ENCODE results near the gene ZFAND3. TPM values are rescaled to one million over a fixed set of nuclear protein-coding genes. Genes with fewer than 3 reads are reported as not detected.

ZFAND3 gene
- total RNA-seq, 1 experiment from 2014 or later: 75.0 TPM

DNA sequence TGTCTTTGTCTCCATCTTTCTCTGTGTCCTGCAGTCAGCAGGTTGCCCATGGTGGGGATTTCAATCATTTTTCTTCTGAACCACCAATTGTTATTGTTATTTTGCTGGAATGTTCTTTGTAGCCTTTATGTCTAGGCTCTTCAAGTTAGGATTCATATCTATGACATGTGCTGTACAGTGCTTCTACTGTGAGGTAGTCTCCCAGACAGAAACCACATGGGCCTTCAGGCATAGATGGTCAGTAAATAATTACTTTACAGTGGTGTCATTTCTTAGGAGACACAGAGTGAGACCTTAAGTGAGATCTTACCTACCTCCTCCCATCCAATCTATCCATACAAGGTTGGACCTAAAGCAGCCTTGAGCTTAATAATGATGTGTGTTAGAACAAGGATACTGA lies 265.5 kb downstream of the ZFAND3 start:
- Mint-ChIP-seq H3K27me3 (ENCODE audit: unreplicated experiment) (no peaks in the 10 kb centered on the region), H3K9me3 (ENCODE audit: low read depth, unreplicated experiment) (no peaks in the 10 kb centered on the region), H3K27ac (ENCODE audit: unreplicated experiment) (no peak overlapping the region), H3K4me1 (ENCODE audit: low read depth, unreplicated experiment) (peaks cover 10% of the 10 kb centered on the region), H3K36me3 (ENCODE audit: insufficient read depth, unreplicated experiment) (peaks cover 10% of the 10 kb centered on the region), H3K4me3 (ENCODE audit: low read depth, unreplicated experiment) (no peak overlapping the region)
- CTCF ChIA-PET: interaction anchor here (1.6 kb wide), 1 partner anchor 9 kb away, joined by 4 read pairs; no protein-coding TSS in a partner anchor
- TF ChIP-seq, protein P1, sequence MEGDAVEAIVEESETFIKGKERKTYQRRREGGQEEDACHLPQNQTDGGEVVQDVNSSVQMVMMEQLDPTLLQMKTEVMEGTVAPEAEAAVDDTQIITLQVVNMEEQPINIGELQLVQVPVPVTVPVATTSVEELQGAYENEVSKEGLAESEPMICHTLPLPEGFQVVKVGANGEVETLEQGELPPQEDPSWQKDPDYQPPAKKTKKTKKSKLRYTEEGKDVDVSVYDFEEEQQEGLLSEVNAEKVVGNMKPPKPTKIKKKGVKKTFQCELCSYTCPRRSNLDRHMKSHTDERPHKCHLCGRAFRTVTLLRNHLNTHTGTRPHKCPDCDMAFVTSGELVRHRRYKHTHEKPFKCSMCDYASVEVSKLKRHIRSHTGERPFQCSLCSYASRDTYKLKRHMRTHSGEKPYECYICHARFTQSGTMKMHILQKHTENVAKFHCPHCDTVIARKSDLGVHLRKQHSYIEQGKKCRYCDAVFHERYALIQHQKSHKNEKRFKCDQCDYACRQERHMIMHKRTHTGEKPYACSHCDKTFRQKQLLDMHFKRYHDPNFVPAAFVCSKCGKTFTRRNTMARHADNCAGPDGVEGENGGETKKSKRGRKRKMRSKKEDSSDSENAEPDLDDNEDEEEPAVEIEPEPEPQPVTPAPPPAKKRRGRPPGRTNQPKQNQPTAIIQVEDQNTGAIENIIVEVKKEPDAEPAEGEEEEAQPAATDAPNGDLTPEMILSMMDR (IDR thresholded peaks at IDR 0.05; ENCODE audit: unreplicated experiment): no peak
- intact Hi-C loops (cut with micrococcal nuclease; ENCODE audit: unreplicated experiment): no loop called here
- no TSS peak for BruUV-seq (replicated peaks)
- DNase-seq: no peak

DNA sequence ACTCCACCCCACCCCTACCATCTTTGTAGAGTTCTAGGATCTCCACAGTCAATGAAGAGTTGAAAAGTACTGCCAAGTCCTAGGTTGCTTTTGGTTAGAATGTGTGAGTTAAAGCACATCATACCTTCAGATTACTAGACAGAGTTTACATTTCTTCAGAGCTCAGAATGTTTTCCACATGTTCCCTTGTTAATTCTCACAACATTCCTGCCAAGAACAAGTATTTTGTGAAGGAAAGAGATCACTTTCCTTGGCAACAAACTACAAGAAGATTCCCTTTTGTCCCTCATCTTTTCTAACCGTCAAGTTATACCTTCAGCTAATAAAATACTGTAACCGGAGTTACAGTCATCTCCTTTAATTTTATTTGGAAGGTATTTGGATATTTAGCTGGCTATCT lies 266.8 kb downstream of the ZFAND3 start:
- Mint-ChIP-seq H3K9me3 (ENCODE audit: low read depth, unreplicated experiment) (no peaks in the 10 kb centered on the region), H3K36me3 (ENCODE audit: insufficient read depth, unreplicated experiment) (peaks cover 9% of the 10 kb centered on the region), H3K27me3 (ENCODE audit: unreplicated experiment) (no peaks in the 10 kb centered on the region), H3K27ac (ENCODE audit: unreplicated experiment) (no peak overlapping the region), H3K4me3 (ENCODE audit: low read depth, unreplicated experiment) (no peak overlapping the region), H3K4me1 (ENCODE audit: low read depth, unreplicated experiment) (no peaks in the 10 kb centered on the region)
- CTCF ChIA-PET: interaction anchor here (1.0 to 1.6 kb wide), 2 partner anchors 8 to 24 kb away, joined by 3 to 4 read pairs; no protein-coding TSS in a partner anchor
- DNase-seq: no peak
- TF ChIP-seq, protein P1 (IDR thresholded peaks at IDR 0.05; ENCODE audit: unreplicated experiment): no peak
- intact Hi-C loops (cut with micrococcal nuclease; ENCODE audit: unreplicated experiment): no loop called here
- no TSS peak for BruUV-seq (replicated peaks)

DNA sequence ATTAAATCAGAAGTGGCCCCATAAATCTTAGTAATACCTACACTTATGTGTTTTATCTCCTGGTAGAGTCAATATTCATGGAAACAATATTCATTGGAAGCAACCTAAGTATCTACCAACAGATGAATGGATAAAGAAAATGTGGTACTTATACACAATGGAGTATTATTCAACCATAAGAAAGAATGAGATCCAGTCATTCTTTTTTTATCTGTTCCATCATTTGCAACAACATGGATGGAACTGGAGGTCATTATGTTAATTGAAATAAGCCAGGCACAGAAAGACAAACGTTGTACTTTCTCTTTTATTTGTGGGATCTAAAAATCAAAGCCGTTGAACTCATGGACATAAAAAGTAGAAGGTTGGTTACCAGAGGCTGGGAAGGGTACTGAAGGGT lies 268.5 kb downstream of the ZFAND3 start:
- H3K9me3 Mint-ChIP-seq (ENCODE audit: low read depth, unreplicated experiment): no peaks in the 10 kb centered on the region
- no peak overlapping the region for H3K4me3 Mint-ChIP-seq (ENCODE audit: low read depth, unreplicated experiment)
- no peak overlapping the region for H3K27ac Mint-ChIP-seq (ENCODE audit: unreplicated experiment)
- intact Hi-C loops (cut with micrococcal nuclease; ENCODE audit: unreplicated experiment): no loop called here
- no TSS peak for BruUV-seq (replicated peaks)
- H3K4me1 Mint-ChIP-seq (ENCODE audit: low read depth, unreplicated experiment): no peaks in the 10 kb centered on the region
- no peaks in the 10 kb centered on the region for H3K27me3 Mint-ChIP-seq (ENCODE audit: unreplicated experiment)
- DNase-seq: no peak
- CTCF ChIA-PET: no interaction called here
- TF ChIP-seq, protein P1 (IDR thresholded peaks at IDR 0.05; ENCODE audit: unreplicated experiment): no peak
- peaks cover 4% of the 10 kb centered on the region for H3K36me3 Mint-ChIP-seq (ENCODE audit: insufficient read depth, unreplicated experiment)

DNA sequence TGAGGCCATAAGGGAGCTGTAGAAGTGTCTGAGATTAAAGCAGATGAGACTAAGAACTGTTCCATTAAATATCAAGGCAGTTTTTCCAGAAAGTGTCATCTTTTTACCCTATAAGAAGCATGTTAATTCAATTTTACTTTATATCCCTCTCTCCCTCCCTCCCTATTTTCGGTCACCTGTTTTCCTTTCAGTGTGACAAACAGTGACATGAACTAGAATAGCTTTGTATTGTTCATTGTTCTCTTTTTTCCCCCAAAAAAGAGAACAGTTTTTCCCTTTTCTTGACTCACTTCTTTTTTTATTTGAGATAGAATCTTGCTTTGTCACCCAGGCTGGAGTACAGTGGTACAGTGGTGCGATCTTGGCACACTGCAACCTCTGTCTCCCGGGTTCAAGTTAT lies 269.3 kb downstream of the ZFAND3 start:
- Mint-ChIP-seq H3K27ac (ENCODE audit: unreplicated experiment) (no peak overlapping the region), H3K4me3 (ENCODE audit: low read depth, unreplicated experiment) (no peak overlapping the region), H3K36me3 (ENCODE audit: insufficient read depth, unreplicated experiment) (no peaks in the 10 kb centered on the region), H3K4me1 (ENCODE audit: low read depth, unreplicated experiment) (no peaks in the 10 kb centered on the region), H3K27me3 (ENCODE audit: unreplicated experiment) (no peaks in the 10 kb centered on the region), H3K9me3 (ENCODE audit: low read depth, unreplicated experiment) (no peaks in the 10 kb centered on the region)
- DNase-seq: no peak
- TF ChIP-seq, protein P1 (IDR thresholded peaks at IDR 0.05; ENCODE audit: unreplicated experiment): no peak
- intact Hi-C loops (cut with micrococcal nuclease; ENCODE audit: unreplicated experiment): no loop called here
- CTCF ChIA-PET: interaction anchor here (0.6 to 0.7 kb wide), 3 partner anchors 55 to 410 kb away, joined by 3 to 4 read pairs (median 4); no protein-coding TSS in a partner anchor
- no TSS peak for BruUV-seq (replicated peaks)

All from Calu3 (cell line).